Fibroblast of skin of scalp (primary cell): ENCODE results near the gene GALK2.

ENCODE experiments used
- DNase-seq: peaks from one replicate; pipeline ENCODE4 v3.0.0-alpha.2; 2013

Gene GALK2

GRCh38 chr15:49286649-49287404 is 116.8 kb downstream of the GALK2 start:
- DNase-seq, result no peak

- no peak for DNase-seq
These were observed 117.4 kb downstream of the GALK2 start for GRCh38 chr15:49287481-49287880.

- DNase-seq, result no peak
These were observed 118.3 kb downstream of the GALK2 start for GRCh38 chr15:49288391-49288790.

GRCh38 chr15:49290191-49290590 is 120.1 kb downstream of the GALK2 start:
- DNase-seq, result no peak

- DNase-seq, result no peak
These were observed 123.9 kb downstream of the GALK2 start for GRCh38 chr15:49293941-49294340.

- no peak for DNase-seq
These were observed 126.2 kb downstream of the GALK2 start for GRCh38 chr15:49296258-49296657.

- no peak for DNase-seq
These were observed 127.5 kb downstream of the GALK2 start for GRCh38 chr15:49297584-49297983.

- DNase-seq, result no peak
These were observed 130.8 kb downstream of the GALK2 start for GRCh38 chr15:49300856-49301255.

GRCh38 chr15:49301562-49301961 is 131.5 kb downstream of the GALK2 start:
- no peak for DNase-seq

GRCh38 chr15:49303003-49303402 is 133.0 kb downstream of the GALK2 start:
- DNase-seq, result no peak

- DNase-seq, result no peak
These were observed 136.5 kb downstream of the GALK2 start for GRCh38 chr15:49306551-49306950.

- DNase-seq, result no peak
These were observed 138.6 kb downstream of the GALK2 start for GRCh38 chr15:49308686-49309085.

- DNase-seq, result no peak
These were observed 139.8 kb downstream of the GALK2 start for GRCh38 chr15:49309889-49310288.

- peak; percentile 81 for DNase-seq
These were observed 143.6 kb downstream of the GALK2 start for GRCh38 chr15:49313650-49314049.

- no peak for DNase-seq
These were observed 144.7 kb downstream of the GALK2 start for GRCh38 chr15:49314716-49315115.

GRCh38 chr15:49315391-49315823 is 145.4 kb downstream of the GALK2 start:
- peak; percentile 52 for DNase-seq

GRCh38 chr15:49320351-49320750 is 150.3 kb downstream of the GALK2 start:
- DNase-seq, result no peak

- DNase-seq, result peak; percentile 9
These were observed 153.2 kb downstream of the GALK2 start for GRCh38 chr15:49323207-49323606.

- DNase-seq, result no peak
These were observed 157.9 kb downstream of the GALK2 start for GRCh38 chr15:49327927-49328326.

GRCh38 chr15:49328941-49329340 is 158.9 kb downstream of the GALK2 start:
- no peak for DNase-seq

GRCh38 chr15:49330166-49330565 is 160.1 kb downstream of the GALK2 start:
- no peak for DNase-seq

- no peak for DNase-seq
These were observed 161.4 kb downstream of the GALK2 start for GRCh38 chr15:49331442-49331841.

- peak; percentile 7 for DNase-seq
These were observed 161.9 kb downstream of the GALK2 start for GRCh38 chr15:49331951-49332350.

GRCh38 chr15:49339656-49340055 is 169.6 kb downstream of the GALK2 start:
- no peak for DNase-seq

- DNase-seq, result no peak
These were observed 173.5 kb downstream of the GALK2 start for GRCh38 chr15:49343546-49343945.
